HL-60 (cell line): ENCODE data around the gene ZYG11B.

Experiments used
- CTCF ChIP-seq: IDR thresholded peaks from one replicate; pipeline ENCODE4 v1.5.1; 2011; ENCODE audit warnings: low read length, control low read depth, inconsistent platforms; ENCODE audit not compliant: insufficient read depth
- POLR2AphosphoS5 ChIP-seq: IDR thresholded peaks from 2 replicates; pipeline ENCODE4 v1.6.1; 2012; ENCODE audit warnings: low read depth
- REST ChIP-seq: IDR thresholded peaks from 2 replicates; pipeline ENCODE4 v1.6.1; 2012; ENCODE audit warnings: low read depth; ENCODE audit not compliant: insufficient replicate concordance

- TF ChIP-seq CTCF (no peak), POLR2AphosphoS5 (no peak), REST (no peak)
Measured at GRCh38 chr1:52692697-52693096, 33.6 kb upstream of the ZYG11B start.
